OCI-LY7 (cell line): ENCODE results near the gene EEIG1.

Experiments
- EZH2phosphoT487 ChIP-seq: fragments of 200-600 bp; sonication (generic); IDR thresholded peaks from 2 replicates; pipeline ENCODE4 v1.6.1; 2018; ENCODE audit warnings: low read depth, borderline replicate concordance, mild to moderate bottlenecking, mixed run types, antibody characterized with exemption, low read length, moderate library complexity, mixed read lengths
- TF ChIP-seq, protein P1 (sequence below): fragments of 200-600 bp; sonication (generic); conservative IDR thresholded peaks from 2 replicates; pipeline ENCODE4 v1.5.1; 2014; ENCODE audit warnings: mild to moderate bottlenecking, antibody characterized with exemption, low read length, moderate library complexity, mixed read lengths

DNA sequence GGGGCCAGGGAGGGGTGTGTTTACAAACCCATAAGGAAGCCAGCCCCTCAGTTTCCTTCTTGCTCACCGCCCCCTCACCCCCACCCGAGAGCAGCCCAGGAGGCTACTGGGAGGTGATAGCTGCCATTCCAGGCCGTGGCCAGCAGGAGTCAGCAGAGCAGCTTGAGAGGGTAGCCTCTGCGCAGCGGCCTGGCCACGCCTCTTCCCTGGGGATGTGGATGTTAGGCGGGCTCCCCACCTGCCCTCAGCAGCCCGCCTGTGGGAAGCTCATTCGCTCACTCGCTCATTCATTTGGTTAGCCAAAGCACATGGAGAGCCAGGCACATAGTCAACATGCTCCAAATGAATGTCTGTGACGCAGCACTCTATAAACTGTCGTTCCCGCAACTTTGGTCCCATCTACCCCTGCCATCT, 37.1 kb downstream of the EEIG1 start:
- TF ChIP-seq, protein P1, sequence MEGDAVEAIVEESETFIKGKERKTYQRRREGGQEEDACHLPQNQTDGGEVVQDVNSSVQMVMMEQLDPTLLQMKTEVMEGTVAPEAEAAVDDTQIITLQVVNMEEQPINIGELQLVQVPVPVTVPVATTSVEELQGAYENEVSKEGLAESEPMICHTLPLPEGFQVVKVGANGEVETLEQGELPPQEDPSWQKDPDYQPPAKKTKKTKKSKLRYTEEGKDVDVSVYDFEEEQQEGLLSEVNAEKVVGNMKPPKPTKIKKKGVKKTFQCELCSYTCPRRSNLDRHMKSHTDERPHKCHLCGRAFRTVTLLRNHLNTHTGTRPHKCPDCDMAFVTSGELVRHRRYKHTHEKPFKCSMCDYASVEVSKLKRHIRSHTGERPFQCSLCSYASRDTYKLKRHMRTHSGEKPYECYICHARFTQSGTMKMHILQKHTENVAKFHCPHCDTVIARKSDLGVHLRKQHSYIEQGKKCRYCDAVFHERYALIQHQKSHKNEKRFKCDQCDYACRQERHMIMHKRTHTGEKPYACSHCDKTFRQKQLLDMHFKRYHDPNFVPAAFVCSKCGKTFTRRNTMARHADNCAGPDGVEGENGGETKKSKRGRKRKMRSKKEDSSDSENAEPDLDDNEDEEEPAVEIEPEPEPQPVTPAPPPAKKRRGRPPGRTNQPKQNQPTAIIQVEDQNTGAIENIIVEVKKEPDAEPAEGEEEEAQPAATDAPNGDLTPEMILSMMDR, result peak; percentile 92
- TF ChIP-seq EZH2phosphoT487, result no peak
